MG63 (cell line): ENCODE results near the gene ZFPM1. TPM values are rescaled to one million over a fixed set of nuclear protein-coding genes. Genes with fewer than 3 reads are reported as not detected.

Experiments
- DNase-seq: peaks from one replicate; pipeline ENCODE4 v3.0.0-alpha.2; 2020
- H3K27me3 ChIP-seq: fragments of 250-450 bp; sonication (Bioruptor Pico); 2 replicates; pipeline ENCODE4 v1.5.1; 2020; ENCODE audit warnings: mild to moderate bottlenecking, moderate library complexity
- H3K36me3 ChIP-seq: fragments of 250-450 bp; sonication (Bioruptor Pico); 2 replicates; pipeline ENCODE4 v1.5.1; 2020; ENCODE audit warnings: mild to moderate bottlenecking, moderate library complexity
- H3K4me3 ChIP-seq: fragments of 250-450 bp; sonication (Bioruptor Pico); 2 replicates; pipeline ENCODE4 v1.5.1; 2020; ENCODE audit warnings: mild to moderate bottlenecking, moderate library complexity
- H3K9me3 ChIP-seq: fragments of 250-450 bp; sonication (Bioruptor Pico); 2 replicates; pipeline ENCODE4 v1.5.1; 2020; ENCODE audit warnings: mild to moderate bottlenecking, moderate library complexity
- total RNA-seq: library from RNA; depleted of rRNA; stranded (reverse); fragments of >200 nt; shearing (Covaris generic); gene quantifications from 2 replicates; pipeline ENCODE4 v1.2.3, GENCODE V29; 2014; ENCODE audit warnings: low replicate concordance

ZFPM1 gene
- total RNA-seq, 1 experiment from 2014 or later = 0.33 TPM

- no peak overlapping the region for H3K4me3 ChIP-seq
- H3K9me3 ChIP-seq = no peaks in the 10 kb centered on the region
- no peak for DNase-seq
- no peaks in the 10 kb centered on the region for H3K27me3 ChIP-seq
- H3K36me3 ChIP-seq = no peaks in the 10 kb centered on the region
These were observed 24.3 kb upstream of the ZFPM1 start for GRCh38 chr16:88428616-88429386.

DNA sequence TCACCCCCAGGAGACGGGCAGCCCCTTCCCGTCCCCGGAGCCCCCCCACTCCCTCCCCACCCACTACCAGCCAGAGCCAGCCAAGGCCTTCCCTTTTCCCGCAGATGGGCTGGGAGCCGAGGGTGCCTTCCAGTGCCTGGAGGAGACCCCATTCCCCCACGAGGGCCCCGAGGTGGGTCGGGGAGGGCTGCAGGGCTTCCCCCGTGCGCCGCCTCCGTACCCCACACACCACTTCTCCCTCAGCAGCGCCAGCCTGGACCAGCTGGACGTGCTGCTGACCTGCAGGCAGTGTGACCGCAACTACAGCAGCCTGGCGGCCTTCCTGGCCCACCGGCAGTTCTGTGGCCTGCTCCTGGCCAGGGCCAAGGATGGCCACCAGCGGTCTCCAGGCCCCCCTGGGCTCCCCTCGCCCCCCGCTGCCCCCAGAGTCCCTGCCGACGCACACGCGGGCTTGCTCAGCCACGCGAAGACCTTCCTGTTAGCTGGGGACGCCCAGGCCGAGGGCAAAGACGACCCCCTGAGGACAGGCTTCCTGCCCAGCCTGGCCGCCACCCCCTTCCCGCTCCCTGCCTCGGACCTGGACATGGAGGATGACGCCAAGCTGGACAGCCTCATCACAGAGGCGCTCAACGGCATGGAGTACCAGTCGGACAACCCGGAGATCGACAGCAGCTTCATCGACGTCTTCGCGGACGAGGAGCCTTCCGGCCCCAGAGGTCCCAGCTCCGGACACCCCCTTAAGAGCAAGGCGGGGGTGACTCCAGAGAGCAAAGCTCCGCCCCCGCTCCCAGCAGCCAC lies 23.5 kb upstream of the ZFPM1 start:
- Histone ChIP-seq H3K27me3 (no peaks in the 10 kb centered on the region), H3K36me3 (no peaks in the 10 kb centered on the region), H3K9me3 (no peaks in the 10 kb centered on the region), H3K4me3 (no peak overlapping the region)
- DNase-seq = no peak

GRCh38 chr16:88430185-88430523 lies 22.9 kb upstream of the ZFPM1 start:
- no peaks in the 10 kb centered on the region for H3K27me3 ChIP-seq
- no peak for DNase-seq
- H3K9me3 ChIP-seq = no peaks in the 10 kb centered on the region
- H3K4me3 ChIP-seq = no peak overlapping the region
- H3K36me3 ChIP-seq = no peaks in the 10 kb centered on the region

DNA sequence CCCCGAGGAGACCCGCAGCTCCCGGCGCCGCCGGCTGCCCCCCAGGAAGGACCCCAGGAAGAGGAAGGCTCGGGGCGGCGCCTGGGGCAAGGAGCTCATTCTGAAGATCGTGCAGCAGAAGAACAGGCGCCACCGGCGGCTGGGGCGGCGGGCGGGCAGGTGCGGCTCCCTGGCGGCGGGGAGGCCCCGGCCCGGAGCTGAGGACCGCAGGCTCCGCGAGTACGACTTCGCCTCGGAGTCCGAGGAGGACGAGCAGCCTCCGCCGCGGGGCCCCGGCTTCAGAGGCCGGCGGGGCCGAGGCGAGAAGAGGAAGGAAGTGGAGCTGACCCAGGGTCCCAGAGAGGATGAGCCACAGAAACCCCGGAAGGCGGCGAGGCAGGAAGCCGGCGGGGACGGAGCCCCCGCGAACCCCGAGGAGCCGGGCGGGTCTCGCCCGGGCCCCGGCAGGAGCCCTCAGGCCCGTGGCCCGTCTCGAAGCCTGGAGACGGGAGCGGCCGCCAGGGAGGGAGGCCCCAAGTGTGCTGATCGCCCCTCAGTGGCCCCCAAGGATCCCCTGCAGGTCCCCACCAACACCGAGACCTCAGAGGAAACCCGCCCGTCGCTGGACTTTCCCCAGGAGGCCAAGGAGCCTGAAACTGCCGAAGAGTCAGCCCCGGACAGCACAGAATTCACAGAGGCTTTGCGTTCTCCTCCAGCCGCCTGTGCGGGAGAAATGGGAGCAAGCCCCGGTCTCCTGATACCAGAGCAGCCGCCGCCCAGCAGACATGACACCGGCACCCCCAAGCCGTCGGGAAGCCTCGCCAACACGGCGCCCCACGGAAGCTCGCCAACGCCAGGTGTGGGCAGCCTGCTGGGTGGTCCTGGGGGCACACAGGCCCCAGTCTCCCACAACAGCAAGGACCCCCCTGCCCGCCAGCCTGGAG lies 22.3 kb upstream of the ZFPM1 start:
- H3K36me3 ChIP-seq = no peaks in the 10 kb centered on the region
- no peaks in the 10 kb centered on the region for H3K27me3 ChIP-seq
- H3K9me3 ChIP-seq = no peaks in the 10 kb centered on the region
- H3K4me3 ChIP-seq = no peak overlapping the region
- DNase-seq = no peak

DNA sequence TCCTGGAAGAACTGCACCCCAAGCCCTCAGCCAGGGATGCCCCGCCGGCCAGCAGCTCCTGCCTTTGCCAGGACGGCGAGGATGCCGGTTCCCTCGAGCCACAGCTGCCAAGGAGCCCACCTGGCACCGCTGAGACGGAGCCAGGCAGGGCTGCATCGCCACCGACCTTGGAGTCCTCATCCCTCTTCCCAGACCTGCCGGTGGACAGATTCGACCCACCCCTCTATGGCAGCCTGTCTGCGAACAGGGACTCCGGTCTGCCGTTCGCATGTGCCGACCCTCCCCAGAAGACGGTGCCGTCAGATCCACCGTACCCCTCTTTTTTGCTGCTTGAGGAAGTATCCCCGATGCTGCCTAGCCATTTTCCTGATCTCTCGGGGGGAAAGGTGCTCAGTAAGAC lies 21.4 kb upstream of the ZFPM1 start:
- DNase-seq = no peak
- no peaks in the 10 kb centered on the region for H3K36me3 ChIP-seq
- no peaks in the 10 kb centered on the region for H3K27me3 ChIP-seq
- H3K4me3 ChIP-seq = no peak overlapping the region
- H3K9me3 ChIP-seq = no peaks in the 10 kb centered on the region

- Histone ChIP-seq H3K9me3 (no peaks in the 10 kb centered on the region), H3K36me3 (no peaks in the 10 kb centered on the region), H3K4me3 (no peak overlapping the region), H3K27me3 (no peaks in the 10 kb centered on the region)
- DNase-seq = no peak
These were observed 20.9 kb upstream of the ZFPM1 start for GRCh38 chr16:88432174-88432573.

GRCh38 chr16:88432753-88433152 lies 20.3 kb upstream of the ZFPM1 start:
- no peak for DNase-seq
- Histone ChIP-seq H3K4me3 (no peak overlapping the region), H3K27me3 (no peaks in the 10 kb centered on the region), H3K9me3 (no peaks in the 10 kb centered on the region), H3K36me3 (no peaks in the 10 kb centered on the region)

GRCh38 chr16:88433632-88434352 lies 19.3 kb upstream of the ZFPM1 start:
- H3K27me3 ChIP-seq = no peaks in the 10 kb centered on the region
- no peak overlapping the region for H3K4me3 ChIP-seq
- no peaks in the 10 kb centered on the region for H3K36me3 ChIP-seq
- no peaks in the 10 kb centered on the region for H3K9me3 ChIP-seq
- no peak for DNase-seq

DNA sequence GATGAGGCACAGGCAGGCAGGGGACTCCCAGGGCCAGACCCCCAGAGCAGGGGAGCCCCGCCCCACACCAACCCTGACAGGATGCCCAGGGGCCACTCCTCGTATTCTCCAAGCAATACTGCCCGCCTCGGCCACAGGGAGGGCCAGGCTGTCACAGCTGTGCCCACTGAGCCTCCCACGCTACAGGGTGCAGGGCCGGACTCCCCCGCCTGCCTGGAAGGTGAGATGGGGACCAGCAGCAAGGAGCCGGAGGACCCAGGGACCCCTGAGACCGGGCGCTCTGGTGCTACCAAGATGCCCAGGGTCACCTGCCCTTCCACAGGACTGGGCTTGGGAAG lies 18.8 kb upstream of the ZFPM1 start:
- DNase-seq = no peak
- Histone ChIP-seq H3K9me3 (no peaks in the 10 kb centered on the region), H3K36me3 (no peaks in the 10 kb centered on the region), H3K27me3 (no peaks in the 10 kb centered on the region), H3K4me3 (no peak overlapping the region)

DNA sequence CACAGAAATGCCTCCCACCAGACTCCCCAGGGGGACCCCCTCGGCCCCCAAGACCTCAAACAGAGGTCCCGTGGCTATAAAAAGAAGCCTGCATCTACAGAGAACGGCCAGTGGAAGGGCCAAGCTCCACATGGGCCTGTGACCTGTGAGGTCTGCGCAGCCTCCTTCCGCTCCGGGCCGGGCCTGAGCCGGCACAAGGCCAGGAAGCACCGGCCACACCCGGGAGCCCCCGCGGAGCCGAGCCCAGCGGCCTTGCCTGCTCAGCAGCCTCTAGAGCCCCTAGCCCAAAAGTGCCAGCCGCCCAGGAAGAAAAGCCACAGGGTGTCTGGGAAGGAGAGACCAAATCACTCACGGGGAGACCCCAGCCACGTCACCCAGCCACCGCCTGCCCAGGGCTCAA lies 18.3 kb upstream of the ZFPM1 start:
- H3K36me3 ChIP-seq = no peaks in the 10 kb centered on the region
- no peaks in the 10 kb centered on the region for H3K9me3 ChIP-seq
- no peak overlapping the region for H3K4me3 ChIP-seq
- no peaks in the 10 kb centered on the region for H3K27me3 ChIP-seq
- DNase-seq = no peak

- no peak for DNase-seq
These were observed 17.4 kb upstream of the ZFPM1 start for GRCh38 chr16:88435437-88436355.

GRCh38 chr16:88436796-88437195 lies 16.3 kb upstream of the ZFPM1 start:
- H3K4me3 ChIP-seq = no peak overlapping the region
- DNase-seq = no peak
- H3K27me3 ChIP-seq = no peaks in the 10 kb centered on the region
- H3K36me3 ChIP-seq = no peaks in the 10 kb centered on the region
- no peaks in the 10 kb centered on the region for H3K9me3 ChIP-seq

More at GRCh38 chr16:88435437-88436355, 17.4 kb upstream of the ZFPM1 start:
- Histone ChIP-seq H3K36me3 (no peaks in the 10 kb centered on the region), H3K9me3 (no peaks in the 10 kb centered on the region), H3K27me3 (no peaks in the 10 kb centered on the region), H3K4me3 (no peak overlapping the region)

DNA sequence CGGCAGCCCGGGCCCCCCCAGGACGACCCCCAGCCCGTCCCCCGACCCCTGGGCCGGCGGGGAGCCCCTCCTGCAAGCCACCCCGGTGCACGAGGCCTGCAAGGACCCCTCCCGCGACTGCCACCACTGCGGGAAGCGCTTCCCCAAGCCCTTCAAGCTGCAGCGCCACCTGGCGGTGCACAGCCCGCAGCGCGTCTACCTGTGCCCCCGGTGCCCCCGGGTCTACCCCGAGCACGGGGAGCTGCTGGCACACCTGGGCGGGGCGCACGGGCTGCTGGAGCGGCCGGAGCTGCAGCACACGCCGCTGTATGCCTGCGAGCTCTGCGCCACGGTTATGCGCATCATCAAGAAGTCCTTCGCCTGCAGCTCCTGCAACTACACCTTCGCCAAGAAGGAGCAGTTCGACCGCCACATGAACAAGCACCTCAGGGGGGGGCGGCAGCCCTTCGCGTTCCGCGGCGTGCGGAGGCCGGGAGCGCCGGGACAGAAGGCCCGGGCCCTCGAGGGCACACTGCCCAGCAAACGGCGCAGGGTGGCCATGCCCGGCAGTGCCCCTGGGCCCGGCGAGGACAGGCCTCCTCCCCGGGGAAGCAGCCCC lies 15.6 kb upstream of the ZFPM1 start:
- no peak for DNase-seq
- H3K4me3 ChIP-seq = no peak overlapping the region
- no peaks in the 10 kb centered on the region for H3K9me3 ChIP-seq
- no peaks in the 10 kb centered on the region for H3K27me3 ChIP-seq
- H3K36me3 ChIP-seq = no peaks in the 10 kb centered on the region

- H3K27me3 ChIP-seq = no peaks in the 10 kb centered on the region
- no peaks in the 10 kb centered on the region for H3K9me3 ChIP-seq
- DNase-seq = no peak
- H3K4me3 ChIP-seq = no peak overlapping the region
- no peaks in the 10 kb centered on the region for H3K36me3 ChIP-seq
These were observed 14.8 kb upstream of the ZFPM1 start for GRCh38 chr16:88438084-88438870.

DNA sequence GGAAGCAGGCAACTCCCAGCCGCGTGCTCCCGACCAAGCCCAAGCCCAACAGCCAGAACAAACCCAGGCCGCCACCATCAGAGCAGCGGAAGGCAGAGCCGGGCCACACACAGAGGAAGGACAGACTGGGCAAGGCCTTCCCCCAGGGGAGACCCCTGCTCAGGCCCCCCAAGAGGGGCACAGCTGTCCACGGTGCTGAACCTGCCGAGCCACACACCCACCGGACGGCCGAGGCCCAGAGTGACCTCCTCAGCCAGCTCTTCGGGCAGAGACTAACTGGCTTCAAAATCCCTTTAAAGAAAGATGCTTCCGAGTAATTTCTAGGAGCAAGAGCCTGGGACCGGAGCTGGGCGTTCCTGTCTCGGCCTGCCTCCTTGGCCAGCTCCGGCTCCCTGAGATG lies 14.1 kb upstream of the ZFPM1 start:
- H3K36me3 ChIP-seq = no peaks in the 10 kb centered on the region

More for the DNA sequence above, 14.1 kb upstream of the ZFPM1 start:
- Histone ChIP-seq H3K27me3 (no peaks in the 10 kb centered on the region), H3K9me3 (no peaks in the 10 kb centered on the region), H3K4me3 (no peak overlapping the region)
- DNase-seq = no peak
